Activated T-cell treated with anti-CD3 and anti-CD28 coated beads, Interleukin-2, amount 50 U/mL, for 48 hours (primary cell): ENCODE measurements around the gene NT5DC1.
"Not testable (repeated sequence)": the region's sequence is repeated elsewhere in the genome, so short reads cannot be mapped to it uniquely, and the experiment has no call there.

Source experiments
- DNase-seq, 2 experiments: peaks; one replicate each; pipeline ENCODE4 v3.0.0-alpha.2; 2020

NT5DC1 gene

DNA sequence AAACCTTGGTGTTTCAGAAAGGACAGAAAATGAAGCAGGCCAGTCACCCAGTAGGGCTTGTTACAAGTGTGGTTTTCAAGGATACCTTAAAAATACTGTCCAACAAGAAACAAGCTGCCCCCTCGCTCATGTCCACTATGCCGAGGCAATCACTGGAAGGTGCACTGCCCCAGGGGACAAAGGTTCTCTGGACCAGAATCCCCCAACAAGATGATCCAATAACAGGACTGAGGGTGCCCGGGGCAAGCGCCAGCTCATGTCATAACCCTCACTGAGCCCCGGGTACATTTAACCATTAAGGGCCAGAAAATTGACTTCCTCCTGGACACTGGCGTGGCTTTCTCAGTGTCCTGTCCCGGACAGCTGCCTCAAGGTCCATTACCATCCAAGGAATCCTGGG, 6.6 kb upstream of the NT5DC1 start:
- no peak for DNase-seq

DNA sequence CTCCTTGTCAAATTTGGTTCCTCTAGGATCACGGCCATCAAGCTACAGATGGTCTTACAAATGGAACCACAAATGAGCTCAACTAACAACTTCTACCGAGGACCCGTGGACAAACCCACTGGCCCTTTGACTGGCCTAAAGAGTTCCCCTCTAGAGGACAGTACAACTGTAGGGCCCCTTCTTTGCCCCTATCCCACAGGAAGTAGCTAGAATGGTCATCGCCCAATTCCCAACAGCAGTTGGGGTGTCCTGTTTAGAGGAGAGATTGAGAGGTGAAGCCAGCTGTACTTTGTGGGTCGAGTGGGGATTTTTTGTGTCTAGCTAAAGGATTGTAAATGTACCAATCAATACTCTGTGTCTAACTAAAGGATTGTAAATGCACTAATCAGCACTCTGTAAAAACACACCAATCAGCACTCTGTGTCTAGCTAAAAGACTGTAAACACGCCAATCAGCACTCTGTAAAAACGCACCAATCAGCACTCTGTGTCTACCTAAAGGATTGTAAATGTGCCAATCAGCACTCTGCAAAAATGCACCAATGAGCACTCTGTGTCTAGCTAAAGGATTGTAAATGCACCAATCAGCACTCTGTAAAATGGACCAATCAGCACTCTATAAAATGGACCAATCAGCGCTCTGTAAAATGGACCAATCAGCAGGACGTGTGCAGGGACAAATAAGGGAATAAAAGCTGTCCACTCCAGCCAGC, 4.4 kb upstream of the NT5DC1 start:
- DNase-seq: not testable (repeated sequence)

GRCh38 chr6:116096979-116097816, 3.5 kb upstream of the NT5DC1 start:
- DNase-seq: no peak

DNA sequence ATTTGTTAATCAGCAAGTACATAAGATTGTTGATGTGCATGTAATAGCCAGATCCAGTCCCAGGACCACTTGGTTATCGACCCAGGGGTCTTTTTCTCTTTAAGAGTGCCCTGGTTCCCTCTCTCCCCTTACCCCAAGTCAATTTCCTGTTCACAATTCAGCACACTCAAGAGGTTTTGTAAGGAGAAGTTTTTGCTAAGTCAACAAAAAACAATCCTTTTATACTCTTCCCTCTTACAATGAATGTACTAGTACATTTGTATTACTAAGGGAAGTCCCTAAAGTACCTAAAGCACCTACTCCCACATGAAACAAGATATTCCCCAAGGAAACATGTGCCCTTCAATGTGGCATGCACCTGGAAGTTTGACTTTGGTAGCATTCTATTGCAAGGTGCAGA, 1.6 kb upstream of the NT5DC1 start:
- DNase-seq: no peak

DNA sequence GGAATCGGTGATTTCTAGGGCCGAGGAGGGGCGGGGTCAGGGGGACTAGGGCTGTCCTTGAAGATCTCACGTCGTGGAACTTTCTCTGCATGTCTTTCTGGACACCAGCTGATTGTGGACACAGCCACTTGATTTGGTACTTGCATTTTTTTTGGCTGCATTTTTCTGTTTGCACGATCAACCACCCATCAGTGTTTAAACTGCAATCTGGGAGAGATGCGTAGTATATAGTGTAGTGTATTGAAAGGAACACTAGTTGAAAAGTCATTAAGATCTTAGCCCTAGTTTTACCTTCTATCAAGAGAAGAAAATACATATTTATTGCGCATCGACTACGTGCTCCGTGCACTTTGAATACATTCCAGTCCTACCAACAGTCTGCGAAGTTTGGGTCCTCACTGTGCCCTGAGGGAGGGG, 657 bp downstream of the NT5DC1 start:
- no peak for DNase-seq

GRCh38 chr6:116101790-116102189, 1.1 kb downstream of the NT5DC1 start:
- no peak for DNase-seq

DNA sequence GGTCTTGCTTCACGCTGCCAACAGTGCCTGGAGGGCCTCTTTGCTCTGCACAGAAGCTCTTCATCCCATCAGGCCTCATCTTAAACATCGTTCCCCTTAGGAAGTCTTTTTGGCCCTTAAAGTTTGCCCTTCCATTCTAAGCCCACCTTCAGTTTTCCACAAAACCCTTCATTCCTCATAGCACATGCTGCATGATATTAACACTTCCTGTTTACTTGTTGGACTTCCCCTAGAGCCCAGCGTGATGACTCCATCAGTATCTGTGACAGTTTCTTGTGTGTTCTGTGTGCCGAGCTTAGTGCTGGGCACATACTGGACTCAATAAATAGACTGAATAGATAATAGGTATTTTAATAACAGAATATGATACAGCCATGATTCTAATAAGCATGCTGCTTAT, 2.2 kb downstream of the NT5DC1 start:
- no peak for DNase-seq

DNA sequence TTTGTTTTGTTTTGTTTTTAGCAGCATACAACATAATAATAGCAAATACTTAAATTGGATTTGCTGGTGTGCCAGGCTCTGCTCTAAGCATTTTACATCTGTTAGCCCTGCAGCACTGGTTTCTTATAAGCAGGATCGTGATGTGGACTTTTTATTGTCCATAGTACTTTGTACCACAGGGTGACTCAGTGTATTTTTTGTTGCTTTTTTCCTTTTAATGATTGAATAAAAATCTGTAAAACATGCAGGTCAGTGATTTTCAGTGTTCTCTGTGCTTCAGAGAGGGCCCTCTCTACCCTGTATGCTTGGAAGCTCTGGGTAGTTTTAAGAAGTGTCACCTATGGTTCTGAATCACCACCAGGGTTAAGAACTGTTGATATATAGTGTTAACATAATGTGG, 4.0 kb downstream of the NT5DC1 start:
- no peak for DNase-seq

GRCh38 chr6:116105247-116105646, 4.6 kb downstream of the NT5DC1 start:
- no peak for DNase-seq

DNA sequence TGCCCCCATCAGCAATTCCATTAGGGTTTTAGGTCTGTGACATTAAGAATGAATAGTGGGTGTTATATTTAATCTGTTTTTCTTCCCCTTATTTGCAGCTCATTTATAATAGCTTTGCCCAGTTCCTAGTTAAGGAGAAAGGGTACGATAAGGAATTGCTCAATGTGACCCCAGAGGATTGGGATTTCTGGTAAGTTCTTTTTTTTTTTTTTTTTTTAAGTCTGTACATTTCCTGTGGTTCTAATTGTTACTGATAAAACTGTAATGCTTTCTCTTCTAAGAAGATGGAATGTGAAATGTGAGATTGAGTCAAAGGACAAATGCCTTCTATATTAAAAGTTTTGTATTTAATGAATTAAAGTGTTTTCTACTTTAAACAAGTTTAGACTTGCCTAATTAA, 5.5 kb downstream of the NT5DC1 start:
- DNase-seq: no peak

DNA sequence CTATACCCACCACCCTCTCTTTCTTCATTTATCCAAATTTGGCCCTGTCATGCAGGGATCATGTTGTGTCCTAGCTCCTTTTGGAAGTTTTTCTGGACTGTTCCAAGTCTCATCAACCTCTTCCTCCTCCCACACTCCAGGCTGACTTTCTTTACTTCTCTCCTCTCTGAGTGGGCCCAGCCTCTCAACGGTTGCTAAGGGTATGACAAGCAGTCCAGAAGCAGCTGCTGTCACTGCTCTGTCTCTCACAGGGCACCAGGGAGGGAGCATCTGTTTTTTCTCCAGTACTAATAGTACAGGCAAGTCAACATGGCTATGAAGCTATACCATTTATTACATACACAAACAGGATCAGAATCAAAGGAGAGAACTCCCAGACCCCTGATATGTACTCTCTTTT, 8.2 kb downstream of the NT5DC1 start:
- DNase-seq: no peak

DNA sequence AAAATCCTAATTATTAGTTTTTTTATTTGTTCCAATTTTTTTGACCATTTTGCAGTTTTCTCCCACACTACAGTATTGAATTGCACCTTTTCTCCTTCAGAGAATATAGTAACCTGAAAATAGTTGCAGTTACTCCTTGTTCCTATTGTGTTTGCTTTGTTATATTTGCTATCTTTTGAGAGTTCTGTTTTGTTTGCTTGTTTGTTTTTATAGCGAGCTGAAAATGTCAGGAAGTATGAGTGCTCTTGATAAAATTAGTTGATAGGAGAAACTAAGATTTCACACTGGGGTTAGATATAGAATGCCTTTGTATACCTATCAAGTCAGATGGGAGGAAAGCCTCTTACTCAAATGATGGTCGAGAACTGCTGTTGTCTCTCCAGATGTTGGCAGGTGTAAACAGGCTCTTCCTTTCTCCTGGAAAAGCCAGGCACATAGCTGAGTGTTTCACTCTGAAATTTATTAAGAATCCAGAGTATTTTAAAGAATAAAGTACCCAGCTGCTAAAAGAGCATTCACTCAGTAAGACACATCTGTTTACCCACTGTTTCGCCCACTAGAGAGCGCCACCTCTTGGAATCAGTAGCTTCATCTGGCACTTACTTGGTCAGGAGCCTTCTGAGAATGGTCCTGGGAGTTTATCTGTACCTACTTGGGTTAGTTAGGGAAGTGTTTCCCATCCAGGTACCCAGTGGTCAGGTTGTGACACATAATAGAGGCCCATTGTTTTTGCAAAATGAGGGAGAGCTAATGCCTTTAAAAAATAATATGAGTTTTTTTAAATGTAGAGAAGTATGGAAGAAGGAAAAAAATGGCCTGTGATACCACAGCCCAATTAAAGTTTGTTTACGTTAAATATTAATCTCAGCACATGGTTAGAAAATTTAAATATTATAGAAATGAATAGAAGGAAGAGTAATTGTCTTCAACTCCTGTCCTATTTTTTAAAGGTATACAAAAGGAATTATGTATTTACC, 11.2 kb downstream of the NT5DC1 start:
- peak; percentile 49 to 53 for DNase-seq

- DNase-seq: no peak
These were observed 12.7 kb downstream of the NT5DC1 start for GRCh38 chr6:116113386-116113785.

- DNase-seq: no peak
These were observed 15.1 kb downstream of the NT5DC1 start for GRCh38 chr6:116115781-116116180.

DNA sequence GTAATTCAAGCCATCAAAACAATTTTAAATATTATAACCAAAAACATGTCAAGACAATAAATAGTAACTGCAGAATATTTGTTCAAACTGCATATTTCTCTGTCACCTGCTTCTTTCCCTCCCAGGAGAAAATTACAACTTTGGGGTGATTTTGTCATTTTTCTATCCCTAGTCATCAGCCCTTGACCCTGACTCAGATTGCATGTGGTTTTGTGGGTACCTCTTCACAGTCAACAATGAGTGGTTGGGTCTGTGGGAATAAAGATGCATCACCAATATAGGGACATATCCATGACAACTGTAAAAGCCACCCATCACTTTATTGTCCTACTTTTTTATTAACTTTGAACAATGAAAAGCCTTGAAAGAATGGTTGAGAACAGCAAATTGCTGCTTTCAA, 18.0 kb downstream of the NT5DC1 start:
- DNase-seq: no peak

DNA sequence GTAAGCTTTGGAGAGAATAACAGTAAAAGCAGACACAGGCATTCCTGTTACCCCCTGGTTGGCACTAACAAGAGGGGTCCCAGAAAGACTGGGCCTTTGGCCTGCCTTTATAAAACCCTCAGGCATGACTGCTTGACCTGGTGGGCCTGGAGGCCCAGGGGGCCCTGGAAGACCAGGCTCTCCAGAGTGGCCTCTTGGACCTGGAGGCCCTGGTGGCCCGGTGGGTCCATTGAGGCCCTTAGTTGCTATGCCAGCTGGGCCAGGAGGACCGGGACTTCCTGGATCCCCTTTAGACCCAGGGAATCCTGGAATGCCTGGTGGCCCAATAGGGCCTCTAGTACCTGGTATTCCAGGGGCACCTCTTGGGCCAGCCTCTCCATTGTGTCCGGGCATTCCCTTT, 19.8 kb downstream of the NT5DC1 start:
- no peak for DNase-seq

DNA sequence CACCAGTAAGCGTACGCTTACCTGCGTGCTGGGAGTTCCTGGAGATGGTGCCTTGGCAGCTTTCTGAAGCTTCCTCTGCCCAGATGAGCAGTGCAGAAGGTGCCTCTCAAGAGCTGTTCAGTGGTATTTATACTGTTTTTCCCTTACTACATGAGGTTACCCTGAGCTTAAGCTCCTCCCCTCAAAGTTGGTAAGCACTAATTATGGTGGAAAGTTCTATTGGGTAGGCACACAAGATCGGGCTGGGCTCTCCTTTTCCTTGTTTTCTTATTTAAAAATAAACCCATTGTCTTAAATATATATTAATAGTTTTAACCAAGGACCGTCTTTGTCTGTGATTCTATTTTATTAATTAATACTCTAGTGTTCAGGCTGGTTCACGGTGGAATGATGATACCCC, 25.4 kb downstream of the NT5DC1 start, which contains the start of gene COL10A1:
TSS of gene COL10A1 (minus strand) at position 101 of the 400 bp plus-strand sequence. CDS start 640 bp downstream, outside the sequence.
- no peak for DNase-seq

DNA sequence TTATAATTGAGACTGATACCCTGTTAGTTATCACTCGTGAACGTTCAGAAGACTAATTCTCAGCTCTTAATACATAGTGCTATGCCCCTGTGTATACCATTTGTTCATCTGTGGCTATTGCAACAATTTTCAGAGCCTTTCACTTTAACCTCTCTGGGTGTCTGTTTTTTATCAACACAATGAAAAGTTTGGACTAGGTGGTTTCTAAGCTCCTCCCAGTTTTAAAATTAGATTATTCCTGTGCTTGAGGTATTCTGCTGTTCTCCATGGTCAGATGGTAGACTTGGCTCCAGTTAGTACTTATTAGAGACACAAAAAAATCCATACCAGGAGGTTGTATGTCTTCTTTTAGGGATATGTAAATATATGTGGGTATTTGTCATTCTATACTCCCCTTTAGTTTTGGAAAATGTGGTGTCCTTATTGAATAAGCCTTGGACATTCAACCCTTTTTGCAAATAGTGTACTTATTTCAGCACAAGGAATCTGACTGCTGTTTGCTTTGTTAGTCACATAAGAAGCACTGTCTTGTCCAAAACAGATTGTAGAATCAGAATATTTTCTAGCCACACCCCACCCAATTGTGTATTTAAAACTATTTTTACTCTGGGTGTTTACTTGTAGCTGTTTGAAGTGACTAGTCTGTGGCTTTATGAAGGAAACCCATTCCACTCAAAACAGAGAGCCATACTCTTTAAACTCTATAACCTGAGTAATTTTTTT, 27.3 kb downstream of the NT5DC1 start:
- no peak for DNase-seq

DNA sequence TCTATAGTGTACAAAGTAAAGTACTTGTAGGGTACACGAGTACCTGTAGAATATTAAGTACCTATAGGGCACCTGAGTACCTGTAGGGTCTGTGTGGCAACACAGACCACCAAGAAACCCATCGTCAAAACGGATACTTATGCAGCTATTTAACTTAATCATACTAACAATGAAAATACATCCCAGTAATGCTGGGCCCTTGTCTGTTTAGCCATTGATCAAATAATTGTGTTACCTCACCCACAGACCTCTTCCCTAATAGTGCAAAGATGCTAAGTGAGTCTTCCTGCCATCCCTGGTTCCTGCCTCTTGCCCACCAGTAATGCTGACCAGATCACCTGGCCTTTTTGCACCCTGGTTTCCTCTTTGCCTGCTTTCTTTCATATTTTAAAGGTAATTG, 32.8 kb downstream of the NT5DC1 start:
- DNase-seq: no peak

DNA sequence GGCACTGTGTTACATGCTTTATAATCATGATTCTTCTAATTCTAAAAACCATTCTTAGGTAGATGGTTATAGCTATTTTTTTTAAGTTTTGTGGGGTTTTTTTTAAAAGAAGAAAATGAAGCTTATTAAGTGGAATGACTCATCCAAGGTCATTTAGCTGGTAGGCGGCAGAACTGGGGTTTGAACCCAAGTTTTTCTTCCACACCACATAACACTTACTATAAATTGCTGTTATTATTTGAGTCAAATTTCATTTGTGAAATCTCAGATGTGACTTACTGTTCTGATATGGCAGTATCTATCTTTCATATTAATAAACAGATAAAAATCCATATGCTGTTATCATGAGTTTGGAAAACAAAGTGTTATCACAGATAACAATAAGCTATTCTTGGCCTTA, 35.7 kb downstream of the NT5DC1 start:
- DNase-seq: no peak

DNA sequence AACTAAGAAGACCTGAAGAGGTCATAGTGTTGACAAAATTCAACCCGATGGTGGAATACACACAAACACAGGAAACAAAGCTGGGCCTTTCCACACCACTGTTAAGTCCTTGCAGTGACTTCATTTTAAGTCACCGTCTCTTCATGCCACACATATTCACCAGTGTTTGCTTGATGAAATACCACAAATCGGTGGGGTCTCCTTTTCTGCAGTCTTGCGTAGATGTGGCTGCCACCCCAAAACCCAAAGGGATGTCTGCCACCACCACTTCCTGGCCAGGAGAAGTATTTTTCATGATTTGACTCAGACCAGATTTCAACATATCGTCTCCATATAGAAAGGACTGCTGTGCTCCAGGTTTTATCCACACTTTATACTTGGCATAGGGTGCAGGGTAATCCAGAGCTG, 36.3 kb downstream of the NT5DC1 start:
- DNase-seq: peak; percentile 27 to 29

DNA sequence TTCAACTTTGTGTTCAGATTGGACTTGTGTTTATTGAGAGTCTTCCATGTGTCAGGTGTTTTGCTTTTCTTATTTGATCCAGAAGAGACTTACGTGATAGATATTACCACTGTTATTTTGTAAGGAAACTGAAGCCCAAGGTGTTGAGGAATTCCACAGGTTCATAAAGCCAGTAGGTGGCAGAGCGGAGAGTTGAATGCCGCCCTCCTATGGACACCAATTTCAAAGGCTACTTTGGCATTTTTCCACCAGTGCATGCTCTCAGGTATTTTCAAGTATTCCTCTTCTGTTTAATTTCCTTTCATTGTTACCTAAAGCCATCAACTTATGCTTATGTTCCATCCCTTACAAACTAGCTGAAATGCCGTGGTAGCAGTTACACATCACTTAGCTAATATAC, 39.3 kb downstream of the NT5DC1 start:
- DNase-seq: no peak
